Activated CD8-positive, alpha-beta memory T cell treated with anti-CD3 and anti-CD28 coated beads, Interleukin-2, amount 50 U/mL, for 4 hours (primary cell): ENCODE results near the gene EXOC6.

Experiments used
- DNase-seq: peaks from one replicate; pipeline ENCODE4 v3.0.0-alpha.2; 2020

The EXOC6 gene

GRCh38 chr10:93030409-93030808 lies 182.1 kb downstream of the EXOC6 start:
- no peak for DNase-seq

DNA sequence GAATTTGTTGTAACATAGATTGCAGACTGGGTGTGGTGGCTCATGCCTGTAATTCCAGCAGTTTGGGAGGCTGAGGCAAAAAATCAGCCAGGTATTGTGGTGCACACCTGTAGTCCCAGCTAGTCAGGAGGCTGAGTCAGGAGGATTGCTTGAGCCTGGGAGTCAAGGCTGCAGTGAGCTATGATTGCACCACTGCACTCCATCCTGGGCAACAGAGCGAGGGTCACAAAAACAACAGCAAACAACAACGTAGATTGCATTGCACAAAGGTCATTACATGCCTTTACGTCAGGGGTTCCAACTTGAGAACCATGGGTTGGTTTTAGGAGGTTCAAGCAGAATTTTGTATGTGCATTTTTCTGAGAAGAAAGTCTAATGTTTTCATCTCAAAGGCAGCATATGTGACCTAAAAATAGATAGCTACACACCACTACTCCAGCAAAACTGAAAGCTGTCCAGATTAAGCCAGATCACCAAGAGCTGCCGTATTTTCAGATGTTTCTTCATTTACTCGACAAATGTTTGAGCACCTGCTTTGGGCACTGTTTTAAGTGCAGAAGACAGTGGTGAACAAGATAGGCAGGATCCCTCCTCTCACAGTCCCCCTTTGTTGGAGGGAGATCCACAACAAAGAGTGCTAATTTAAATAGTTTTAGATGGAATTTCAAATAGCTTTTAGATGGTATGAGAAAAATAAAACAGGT lies 183.9 kb downstream of the EXOC6 start:
- no peak for DNase-seq

DNA sequence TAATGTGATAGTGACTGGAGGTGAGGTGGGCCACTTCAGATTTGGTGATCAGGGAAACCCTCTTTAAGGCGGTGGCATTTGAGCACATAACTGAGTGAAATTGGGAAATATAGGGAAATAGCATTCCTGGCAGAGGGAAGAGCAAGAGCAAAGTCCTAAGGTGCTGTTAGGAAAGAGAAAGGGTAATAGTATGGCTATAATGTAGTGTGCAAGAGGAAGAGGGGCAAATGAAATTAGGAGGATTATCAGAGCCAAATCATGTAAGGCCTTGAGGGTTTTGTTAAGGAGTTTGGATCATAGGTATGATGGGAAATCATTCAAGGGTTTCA lies 184.5 kb downstream of the EXOC6 start:
- no peak for DNase-seq

DNA sequence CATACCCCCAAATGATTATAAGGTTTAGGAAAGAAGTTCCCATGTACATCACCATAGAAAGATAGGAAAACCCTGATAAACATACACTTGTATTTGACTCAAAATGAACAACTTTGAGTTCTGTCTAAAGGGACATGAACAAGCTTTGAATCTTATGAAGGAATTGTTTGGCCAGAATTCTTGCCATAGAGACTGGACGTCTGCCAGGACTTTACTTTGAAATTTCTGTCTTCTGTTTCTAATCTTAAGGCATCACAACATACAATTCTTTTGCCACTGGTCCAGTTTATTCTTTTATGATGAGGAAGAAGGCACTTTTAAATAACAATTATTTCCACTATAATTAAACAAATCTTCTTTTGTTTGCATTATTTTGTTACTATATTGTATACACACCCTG lies 186.1 kb downstream of the EXOC6 start:
- no peak for DNase-seq

DNA sequence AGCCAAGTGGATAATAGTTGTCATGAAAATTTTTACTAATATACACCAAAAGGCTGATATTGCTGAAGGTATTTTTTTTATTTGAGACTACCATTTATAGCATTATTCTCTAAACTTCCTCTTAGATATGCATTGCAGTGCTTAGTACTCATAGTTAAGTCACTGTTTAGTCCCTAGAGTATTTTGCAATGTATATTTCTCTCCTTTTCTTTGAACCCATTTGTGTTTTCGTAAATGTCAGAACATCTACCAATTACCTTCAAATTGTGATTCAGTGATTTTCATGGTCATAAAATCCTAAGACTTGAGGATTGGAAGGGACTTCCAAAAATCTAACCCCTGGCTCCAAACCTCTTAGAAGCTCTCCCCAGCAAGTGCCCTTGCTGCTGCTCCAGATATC lies 190.8 kb downstream of the EXOC6 start:
- no peak for DNase-seq

GRCh38 chr10:93039721-93040120 lies 191.4 kb downstream of the EXOC6 start:
- no peak for DNase-seq

DNA sequence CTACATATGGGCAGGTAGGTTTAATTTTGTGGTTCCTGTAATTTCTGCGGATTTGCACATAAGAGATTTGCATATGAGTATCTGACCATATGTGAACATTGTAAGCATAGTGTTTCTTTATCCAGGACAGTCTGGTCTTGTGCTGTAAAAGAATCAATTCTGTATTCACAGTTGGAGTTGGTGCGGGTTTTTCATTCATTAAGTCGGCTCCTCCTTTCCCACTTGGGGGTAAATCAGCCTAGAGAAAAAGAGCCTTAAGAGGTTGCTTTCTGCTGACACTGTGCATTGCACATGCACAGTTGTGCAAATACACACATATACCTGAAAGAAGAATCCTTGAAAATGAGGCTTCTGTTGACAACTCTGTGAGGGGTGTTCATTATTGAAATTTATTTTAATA lies 206.2 kb downstream of the EXOC6 start:
- DNase-seq: no peak

GRCh38 chr10:93058139-93058538 lies 209.8 kb downstream of the EXOC6 start:
- no peak for DNase-seq

DNA sequence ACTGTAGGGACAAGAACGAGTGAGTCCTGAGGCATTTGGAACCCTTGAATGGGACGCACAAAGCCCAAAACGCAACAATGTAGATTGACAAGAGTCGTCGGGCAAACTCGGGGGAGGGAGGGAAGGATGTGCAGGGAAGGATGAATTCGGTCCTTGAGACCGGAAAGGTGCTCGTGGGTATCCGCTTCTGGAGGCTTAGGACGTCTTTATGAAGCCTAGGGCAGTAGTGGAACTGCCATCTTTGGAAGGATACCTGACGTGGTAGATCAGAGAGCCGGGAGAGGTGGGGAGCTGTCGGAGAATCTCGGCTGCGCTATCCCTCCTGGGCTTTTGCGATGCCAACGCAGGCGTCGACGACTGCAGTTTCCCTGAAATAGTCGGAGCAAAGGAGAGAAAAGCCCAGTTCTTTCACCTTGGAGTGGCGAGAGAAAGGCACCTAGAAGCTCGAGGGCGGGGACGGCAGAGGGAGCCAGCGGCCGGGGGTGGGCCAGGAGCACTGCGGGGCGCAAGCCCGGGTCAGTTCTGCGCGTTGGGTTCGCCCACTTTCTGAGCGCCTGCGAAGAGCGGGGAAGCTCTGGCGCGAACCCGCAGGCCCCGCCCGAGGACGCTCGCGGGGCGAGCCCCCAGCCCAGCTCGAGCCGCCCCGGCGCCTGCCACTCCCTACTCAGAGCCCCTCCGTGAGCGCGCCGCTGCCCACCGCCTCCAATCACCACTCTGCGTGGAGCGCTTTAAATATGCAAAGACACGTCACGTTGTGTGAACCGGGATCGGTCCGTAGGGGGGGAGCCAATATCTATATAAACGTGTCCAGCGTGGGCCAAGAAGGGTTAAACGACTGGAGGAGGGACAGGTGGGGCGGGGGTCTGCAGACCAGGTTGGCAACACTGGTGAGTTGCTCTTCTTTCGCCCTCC lies 211.9 kb downstream of the EXOC6 start, which contains the start of gene CYP26C1:
Gene CYP26C1 (plus strand): TSS at position 824 of the 912 bp plus-strand sequence. CDS start 466 bp downstream, outside the sequence.
- no peak for DNase-seq

- no peak for DNase-seq
Measured at GRCh38 chr10:93060887-93061593, 212.7 kb downstream of the EXOC6 start.

- no peak for DNase-seq
Measured at GRCh38 chr10:93061594-93062513, 213.5 kb downstream of the EXOC6 start.

GRCh38 chr10:93062514-93063143 lies 214.3 kb downstream of the EXOC6 start:
- no peak for DNase-seq

- DNase-seq: no peak
Measured at GRCh38 chr10:93063144-93063976, 215.0 kb downstream of the EXOC6 start.

DNA sequence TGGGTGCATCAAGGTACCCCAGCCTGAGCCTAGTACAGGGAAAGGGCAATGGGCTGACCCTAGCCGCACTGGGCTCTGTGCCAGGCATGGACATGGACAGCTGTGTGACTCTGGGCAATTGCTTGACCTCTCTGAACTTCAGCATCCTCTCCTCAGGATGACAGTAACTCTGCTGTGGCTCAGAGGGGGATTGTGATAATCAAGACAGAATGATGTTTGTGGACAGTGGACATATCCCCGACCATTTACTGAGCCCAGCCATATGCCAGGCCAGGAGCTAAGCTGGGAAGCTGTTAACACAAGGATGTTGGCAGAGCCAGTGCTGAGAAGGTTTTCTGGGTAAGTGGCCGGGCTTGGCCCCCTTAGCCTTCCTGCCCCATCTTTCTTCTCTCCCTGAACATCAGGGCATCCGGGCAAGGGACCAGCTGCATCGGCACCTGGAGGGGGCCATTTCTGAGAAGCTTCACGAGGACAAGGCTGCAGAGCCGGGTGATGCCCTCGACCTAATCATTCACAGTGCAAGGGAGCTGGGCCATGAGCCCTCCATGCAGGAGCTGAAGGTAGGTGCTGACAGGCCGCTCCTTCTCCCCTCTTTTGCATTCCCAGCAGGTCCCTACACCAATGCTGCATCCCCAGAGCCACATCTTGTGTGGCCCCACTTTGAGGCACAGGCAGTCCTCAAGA lies 215.8 kb downstream of the EXOC6 start:
- no peak for DNase-seq

DNA sequence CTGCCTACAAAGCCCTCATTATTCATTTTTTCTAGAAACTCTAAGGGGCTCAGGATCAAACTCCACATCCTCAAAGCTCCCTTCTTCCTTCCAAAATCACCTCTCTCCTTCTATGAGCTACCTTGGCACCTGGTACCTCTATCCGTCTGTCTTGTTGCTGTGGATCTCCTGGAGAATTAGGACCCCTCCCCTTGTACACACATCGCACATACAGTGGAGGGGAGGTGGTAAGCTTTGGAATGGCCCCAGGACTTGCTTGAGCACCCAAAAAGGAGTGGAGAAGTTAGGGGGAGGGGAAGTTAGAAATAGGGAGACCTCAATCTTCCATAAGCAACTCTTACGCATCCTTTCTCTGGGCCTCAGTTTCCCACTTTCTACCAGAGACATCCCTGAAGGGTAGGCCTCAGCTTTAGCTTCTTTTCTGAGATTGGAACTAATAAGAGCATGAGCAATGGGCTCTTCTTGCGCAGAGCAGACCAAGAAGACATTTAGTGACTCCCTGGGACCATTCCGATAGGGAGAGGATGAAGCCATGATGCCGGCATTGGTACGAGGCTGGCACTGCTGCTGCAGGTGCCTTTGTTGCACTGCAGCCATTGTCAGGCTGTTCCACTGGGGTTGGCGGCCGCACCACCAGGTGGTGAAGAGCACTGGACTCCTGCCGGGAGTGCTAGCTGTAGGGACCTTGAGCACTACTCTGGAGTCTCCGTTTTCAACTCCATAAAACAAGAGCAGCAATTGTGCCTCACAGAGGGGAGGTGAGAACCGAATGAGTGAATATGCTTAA lies 216.7 kb downstream of the EXOC6 start:
- no peak for DNase-seq

- no peak for DNase-seq
Measured at GRCh38 chr10:93065675-93066543, 217.6 kb downstream of the EXOC6 start.

DNA sequence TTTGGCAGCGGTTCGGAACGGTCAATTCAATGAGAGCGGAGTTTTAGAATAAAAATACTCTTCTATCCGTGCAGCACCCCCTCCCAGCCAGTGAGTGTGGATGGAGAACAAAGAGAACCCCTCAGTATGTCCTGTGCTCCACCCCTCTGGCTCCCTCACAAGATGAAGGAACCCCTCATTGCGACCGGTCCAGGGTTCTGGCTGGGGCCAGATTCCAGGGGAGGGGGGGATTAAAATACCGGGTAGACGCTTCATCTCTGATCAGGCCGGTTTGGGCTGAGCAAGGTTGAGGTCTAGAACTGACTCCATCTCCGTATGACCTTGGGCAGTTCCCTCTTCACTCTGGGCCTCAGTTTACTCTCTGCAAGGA lies 218.2 kb downstream of the EXOC6 start:
- no peak for DNase-seq
